NCI-H2029 (cell line): ENCODE data around the gene LITAF.

Experiments
- DNase-seq: peaks from one replicate; lab custom pipeline; 2025; lab: John Stamatoyannopoulos, UW

Gene LITAF

DNA sequence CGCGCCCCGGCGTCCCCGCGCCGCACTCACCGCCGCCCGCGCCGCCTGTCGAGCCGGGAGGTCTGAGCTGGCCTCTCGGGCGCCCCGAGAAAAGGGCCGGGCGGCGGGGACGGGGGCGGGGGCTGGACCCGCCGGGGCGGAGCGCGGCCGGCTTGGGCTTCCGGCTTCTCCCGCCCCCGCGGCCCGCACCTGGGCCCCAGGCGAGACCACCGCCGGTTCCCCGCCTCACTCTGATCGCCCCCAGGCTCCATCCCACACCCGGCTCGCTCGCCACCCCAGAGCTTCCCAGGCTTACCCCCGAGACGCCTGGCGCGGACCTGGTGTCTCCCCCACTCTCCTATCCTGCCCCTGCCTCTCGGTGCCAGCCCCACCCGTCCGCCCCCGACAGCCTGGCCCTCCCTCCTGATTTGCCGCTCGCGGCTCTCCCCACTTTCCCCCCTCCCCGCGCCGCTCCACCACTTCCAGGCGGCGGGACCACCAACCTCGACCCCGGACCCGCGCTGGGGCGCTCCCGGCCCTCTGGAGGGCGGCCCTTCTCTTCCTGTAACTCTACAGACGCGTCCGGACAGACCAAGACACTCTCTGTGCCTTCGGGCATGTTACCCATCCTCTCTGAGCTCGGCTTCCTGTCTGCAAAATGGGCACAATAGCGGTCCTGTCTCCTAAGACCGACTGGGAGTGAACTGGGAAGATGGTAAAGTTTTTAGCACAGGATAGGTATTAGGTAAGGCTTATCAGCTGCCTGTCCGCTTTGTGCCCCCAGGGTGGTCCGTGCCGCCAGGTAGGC lies at the start of gene LITAF:
Gene LITAF, minus strand, starts transcription at position 64 of the 787 bp plus-strand sequence. CDS start 30,189 bp downstream, outside the sequence.
- no peak for DNase-seq

DNA sequence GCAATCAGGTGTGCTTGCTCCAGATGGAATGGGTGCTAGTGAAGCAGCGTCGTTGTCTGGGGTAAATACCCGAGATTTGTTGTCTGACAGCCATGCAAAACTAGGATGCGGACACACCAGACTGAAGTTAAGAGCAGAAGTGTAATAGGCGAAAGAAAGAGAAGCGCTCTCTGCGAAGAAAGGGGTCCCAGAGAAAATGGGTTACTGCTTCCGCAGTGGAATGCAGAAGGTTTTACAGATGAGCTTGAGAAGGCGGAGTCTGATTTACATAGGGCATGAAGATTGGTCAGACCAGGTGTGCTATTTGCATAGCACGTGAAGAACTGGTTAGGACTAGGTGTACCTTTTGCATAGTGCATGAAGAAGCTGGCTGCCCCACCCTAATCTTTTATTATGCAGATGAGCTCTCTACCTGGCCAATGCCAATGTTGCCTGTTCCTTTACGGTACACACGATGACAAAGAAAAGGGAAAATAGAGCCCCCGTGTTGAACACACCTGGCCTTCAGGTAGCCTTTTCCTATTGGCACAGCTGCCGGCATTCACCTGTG lies 49.5 kb upstream of the LITAF start:
- peak; percentile 96 for DNase-seq

DNA sequence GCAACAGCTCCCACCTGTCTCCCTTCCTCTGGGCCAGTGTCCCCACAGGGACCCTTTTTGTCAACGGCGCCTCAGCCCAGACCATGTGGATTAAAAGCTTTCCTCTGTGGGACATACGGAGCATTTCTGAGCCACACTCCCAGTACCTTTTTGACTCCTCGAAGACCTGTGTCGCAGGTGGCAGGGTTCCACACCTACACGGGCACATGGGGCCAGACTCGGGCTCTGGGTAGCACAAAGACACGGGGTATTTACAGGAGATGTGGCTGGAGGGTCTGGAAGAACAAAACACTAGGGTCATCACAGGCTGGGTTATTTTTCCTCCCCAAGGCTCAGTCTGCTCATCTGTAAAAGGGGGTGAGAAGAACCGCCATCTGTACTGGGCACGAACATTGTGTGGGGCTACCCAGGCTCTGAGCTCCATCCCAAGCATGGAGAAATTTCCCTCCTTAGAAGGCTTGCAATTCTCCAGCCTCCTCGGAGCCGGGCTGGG lies 49.0 kb upstream of the LITAF start:
- DNase-seq = no peak

DNA sequence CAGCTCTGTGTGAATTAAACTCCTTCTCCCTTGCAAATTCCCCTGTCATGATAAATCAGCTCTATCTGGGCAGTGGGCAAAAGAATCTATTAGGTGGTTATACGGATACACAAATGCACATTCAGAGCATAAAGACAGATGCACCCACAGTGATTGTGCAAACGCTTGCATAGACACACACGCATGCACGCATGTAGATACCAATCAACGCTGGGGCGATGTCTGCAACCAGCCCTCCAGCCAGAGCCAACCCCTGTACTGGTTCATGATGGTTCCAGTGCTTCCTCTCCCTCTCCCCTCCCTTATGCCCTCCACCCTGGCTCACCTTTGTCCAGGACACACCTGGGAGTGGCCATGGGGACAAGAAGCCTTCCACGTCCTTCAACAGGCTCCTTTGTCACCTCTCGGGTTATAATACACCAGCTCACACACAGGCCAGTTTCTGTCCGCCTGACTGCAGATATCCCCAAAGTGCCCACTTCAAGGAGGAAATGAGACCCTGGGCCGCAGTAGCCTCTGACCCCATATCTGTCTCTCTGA lies 48.5 kb upstream of the LITAF start:
- DNase-seq = no peak

DNA sequence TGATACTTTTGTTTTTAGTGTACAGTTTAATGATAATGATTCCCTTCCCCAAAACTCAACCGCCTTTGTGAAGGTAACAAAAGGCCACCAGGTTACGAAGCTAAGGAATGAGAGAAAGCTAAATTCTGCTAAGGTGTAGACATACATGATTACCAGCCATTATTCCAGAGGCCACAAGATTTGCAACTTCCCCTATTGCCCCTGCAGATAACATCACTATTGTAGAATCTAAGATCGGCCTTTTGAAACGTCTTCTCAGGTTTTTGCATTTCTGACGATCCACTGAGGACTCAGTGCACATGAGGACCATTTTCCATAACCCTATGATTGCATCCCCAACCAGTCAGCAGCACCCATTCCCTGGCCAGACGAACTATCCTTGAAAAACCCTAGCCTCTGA lies 47.6 kb upstream of the LITAF start:
- DNase-seq = no peak

DNA sequence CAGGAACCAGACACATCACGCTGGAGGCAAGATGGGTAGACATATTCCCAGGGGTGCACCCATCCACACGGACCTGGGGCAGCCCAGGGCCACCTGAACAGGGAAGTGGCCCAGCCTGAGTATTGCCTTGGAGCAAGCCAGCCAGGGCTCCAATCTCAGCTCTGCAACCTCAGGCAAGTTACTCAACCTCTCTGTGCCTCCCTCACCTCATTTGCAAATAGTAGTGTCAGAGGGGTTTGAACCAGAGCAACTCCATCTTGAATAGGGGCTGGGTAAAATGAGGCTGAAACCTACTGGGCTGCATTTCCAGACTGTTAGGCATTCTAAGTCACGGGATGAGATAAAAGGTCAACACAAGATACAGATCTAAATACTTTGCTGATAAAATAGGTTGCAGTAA lies 46.4 kb upstream of the LITAF start:
- no peak for DNase-seq

DNA sequence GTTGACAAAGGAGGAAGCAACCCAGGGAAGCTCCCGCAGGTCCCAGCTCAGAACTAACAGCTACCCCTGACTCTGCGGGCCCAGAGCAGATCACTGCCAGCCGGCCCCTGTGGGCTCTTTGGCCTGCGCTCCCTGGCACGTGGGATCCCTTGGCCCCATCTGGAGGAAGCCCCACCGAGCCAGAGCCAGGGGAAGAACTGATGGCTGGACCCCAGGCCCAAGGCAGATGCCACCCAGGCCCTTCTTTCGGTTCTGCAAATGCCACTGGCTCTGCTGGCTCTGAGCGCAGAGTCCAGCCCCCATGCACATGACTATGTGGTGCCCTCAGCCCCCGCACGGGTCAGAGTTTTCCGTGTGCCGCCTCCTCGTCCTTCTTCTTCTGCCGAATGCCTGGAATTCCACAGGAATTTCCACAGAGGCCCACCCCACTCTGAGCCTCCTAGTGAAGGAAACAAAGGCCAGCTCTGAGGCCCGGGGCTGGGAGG lies 45.8 kb upstream of the LITAF start:
- no peak for DNase-seq

DNA sequence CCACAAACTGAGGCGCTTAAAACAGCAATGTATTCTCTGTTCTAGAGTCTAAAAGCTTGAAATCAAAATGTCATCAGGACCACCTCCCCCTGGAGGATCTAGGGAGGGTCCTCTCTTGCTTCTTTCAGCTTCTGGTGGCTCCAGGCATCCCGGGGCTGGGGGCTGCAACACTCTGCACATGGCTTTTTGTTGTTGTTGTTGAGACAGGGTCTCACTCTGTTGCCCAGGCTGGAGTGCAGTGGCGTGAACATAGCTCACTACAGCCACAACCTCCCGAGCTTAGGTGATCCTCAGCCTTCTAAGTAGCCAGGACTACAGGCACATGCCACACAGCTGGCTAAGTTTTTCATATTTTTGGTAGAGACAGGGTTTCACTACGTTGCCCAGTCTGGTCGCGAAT lies 44.5 kb upstream of the LITAF start:
- DNase-seq = no peak

DNA sequence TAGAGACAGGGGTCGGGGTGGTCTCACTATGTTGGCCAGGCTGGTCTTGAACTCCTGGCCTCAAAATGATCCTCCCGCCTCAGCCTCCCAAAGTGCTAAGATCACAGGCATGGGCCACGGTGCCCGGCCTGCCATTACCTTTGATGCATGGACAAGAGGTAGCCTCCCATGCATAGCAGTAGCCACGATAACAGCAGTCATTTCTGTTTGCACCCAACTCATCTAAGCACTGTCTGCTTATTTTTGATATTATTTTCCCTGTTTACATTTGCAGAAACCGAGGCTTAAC lies 44.0 kb upstream of the LITAF start:
- no peak for DNase-seq

DNA sequence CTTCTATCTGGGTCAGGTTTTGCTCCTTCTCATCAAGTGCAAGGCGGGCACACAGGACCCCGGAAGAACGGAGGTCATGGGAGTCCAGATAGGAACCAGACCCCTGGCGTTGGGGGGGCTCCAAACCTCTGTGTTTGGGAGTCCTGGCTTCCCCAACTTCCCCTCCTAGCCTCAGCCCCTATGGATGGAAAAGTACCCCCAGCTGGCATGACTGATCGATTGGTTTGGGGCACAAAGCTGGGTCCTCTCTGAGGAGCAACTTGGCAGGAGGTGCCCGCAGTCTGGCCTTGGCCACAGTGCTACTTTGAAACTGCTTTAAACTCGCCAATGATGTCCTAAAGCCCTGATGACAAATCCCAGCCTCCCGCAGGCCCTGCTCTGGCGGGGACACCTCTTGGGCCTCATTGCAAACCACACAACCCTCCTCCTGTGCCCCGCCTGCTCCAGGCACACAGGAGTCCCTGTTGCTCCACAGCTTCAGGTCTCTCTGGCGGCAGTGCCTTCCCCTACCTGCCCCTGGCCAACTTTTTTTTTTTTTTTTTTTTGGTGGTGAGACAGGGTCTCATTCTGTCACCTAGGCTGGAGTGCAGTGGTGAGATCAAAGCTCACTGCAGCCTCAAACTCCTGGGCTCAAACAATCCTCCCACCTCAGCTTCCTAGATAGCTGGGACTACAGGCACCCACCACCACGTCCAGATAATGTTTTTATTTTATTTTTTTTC lies 43.5 kb upstream of the LITAF start:
- DNase-seq = no peak

DNA sequence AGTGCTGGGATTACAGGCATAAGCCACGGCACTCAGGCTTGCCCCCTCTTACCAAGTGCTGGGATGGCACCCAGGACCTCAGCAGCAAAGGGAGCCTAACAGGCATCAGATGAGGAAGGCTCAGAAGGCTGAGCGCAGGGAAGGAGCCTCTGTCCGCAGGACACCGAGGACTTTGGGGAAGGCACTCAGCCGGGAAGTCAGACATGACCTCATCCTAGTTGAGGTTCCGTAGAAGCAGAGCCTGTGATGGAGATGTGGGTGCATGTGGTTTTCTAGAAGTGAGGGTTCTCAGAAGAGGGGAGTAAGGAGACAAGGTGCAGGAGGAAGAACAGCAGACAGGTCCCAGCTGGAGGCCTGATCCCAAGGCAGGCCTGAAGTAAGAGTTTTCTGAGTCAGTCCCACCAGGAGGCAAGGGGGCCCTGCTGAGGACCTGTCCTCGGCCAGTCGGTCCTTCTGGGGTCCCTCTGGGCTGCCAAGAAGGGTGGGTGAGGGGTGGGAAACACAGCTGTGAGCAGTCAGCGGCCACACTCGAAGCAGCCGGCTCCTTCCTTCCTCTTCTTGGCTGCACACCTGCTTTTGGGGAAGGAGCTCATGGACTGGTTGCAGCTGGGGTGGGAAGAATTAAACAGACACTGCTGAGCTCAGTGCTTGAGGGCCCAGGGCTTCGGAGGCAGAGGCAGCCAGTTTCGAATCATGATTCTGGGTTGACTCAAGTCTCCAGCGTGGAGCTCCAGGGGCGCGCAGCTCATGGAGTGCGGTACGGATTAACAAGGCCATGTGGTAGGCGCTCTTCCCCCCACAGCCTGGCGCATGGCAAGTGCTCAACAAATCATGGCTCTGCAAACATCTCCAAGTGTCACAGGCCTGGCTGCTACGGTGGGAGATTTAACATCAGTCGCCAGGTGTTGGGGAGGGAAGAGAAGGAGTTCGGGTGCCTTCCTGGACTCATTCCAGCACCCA lies 42.6 kb upstream of the LITAF start:
- DNase-seq = no peak

DNA sequence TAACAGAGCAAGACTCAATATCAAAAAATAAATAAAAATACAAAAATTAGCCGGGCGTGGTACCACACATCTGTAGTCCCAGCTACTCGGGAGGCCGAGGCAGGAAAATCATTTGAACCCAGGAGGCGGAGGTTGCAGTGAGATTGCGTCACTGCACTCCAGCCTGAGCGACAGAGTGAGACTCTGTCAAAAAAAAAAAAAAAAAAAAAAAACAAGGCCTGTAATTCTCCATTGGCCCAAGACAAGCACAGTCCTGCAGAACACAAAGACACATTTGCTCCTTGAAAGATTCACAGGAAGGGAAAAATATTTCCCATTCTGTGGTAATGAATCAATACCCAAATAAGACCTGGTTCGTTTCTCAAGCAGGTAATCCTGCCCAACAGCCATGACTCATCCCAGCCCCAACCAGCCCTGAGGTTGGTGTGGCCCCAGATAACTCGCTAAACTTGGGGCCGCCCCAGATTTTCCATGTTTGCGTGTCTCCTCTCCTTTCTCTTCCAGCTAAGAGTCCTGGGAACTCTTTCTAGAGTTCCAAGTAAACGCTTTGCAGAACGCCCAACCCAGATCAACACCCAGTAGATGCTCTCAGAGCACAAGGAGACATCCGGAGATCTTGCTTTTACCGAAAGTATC lies 41.2 kb upstream of the LITAF start:
- no peak for DNase-seq

DNA sequence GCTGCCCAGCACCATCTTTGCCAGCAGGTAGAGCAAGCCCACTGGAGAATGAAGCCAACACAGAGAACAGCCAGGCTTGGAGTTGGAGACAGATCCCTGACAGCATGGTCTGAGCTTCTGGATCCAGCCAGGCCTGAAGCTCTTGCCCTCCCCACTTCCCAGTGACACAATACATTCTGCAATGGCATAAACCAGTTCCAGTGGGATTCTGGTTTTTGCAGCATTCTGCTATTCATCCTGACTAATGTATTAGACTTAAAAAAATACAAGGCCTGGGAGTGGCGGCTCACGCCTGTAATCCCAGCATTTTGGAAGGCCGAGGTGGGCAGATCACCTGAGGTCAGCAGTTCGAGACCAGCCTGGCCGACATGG lies 40.6 kb upstream of the LITAF start:
- no peak for DNase-seq

DNA sequence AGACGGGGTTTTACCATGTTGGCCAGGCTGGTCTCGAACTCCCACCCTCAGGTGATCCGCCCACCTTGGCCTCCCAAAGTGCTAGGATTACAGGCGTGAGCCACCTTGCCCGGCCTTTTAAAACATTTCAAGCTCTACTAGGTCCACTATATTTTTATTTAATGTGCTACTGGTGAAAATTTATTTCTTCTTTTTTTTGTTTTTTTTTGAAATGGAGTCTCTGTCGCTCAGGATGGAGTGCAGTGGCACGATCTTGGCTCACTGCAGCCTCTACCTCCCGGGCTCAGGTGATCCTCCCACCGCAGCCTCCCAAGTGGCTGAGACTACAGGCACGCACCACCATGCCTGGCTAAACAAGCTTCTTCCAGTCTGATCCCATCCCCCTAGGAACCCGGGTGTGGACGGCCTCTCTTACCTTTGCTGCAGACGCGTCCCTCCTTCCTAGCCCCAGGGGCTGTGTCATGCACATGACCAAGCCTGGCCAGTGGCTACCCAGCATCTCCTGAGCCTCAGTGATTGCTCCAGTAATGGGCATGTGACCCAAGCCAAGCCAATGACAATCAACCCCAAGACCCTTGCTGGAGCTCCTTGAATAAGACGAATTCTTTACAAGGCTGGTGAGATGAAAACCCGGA lies 40.1 kb upstream of the LITAF start:
- DNase-seq = no peak

DNA sequence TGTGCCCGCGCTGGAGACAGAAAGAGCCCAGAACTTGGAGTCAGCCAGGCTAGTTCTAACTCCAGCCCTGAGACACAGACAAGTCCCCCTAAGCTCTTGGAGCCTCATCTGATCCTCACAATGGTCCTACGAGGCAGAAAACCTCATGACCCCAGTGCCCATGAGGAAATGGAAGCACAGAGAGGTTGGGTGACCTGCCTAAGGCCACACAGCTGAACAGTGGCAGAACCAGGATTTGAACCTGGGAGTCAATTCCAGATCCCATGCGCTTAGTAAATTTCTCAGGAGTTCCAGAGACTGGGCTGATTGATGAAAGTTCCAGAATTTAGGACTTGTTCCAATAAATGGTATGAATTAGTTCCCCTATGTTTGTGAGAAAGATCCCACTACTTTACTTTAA lies 39.0 kb upstream of the LITAF start:
- no peak for DNase-seq

DNA sequence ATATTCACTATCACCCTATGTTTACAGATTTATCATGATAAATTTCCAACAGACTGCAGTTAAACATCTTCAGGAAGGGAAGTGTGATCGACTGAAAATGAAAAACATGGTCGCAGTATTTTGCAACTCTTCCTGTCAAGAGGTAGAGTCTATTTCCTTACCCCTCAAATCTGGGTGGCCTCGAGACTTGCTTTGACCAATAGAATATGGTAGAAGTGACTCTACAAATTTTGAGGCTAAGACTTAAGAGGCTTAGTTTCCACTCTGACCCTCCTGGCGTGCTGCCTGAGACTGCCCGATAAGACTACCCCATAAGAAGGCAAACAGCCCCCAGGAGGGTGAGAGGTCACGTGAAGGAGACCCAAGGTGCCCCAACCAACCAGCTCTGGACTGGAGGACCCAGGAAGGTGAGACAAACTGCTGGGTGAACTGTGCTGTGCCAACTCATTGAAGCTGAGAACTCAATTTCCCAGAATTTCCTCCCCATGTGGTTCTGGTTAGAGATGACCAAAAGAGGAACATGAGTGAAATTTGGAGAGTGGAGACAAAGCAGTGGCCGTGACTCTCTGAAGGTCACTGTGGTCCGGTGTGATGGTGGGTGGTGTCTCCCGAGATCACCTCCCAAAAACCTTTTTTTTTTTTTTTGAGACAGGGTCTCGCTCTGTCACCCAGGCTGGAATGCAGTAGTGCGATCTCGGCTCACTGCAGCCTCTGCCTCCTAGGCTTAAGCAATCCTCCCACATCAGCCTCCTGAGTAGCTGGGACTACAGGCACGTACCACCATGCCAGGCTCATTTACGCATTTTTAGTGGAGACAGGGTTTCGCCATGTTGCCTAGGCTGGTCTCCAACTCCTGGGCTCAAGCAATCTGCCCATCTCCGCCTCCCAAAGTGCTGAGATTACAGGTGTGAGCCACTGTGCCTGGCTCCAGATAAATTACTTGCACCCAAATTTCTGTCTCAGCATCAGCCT lies 38.2 kb upstream of the LITAF start:
- no peak for DNase-seq

DNA sequence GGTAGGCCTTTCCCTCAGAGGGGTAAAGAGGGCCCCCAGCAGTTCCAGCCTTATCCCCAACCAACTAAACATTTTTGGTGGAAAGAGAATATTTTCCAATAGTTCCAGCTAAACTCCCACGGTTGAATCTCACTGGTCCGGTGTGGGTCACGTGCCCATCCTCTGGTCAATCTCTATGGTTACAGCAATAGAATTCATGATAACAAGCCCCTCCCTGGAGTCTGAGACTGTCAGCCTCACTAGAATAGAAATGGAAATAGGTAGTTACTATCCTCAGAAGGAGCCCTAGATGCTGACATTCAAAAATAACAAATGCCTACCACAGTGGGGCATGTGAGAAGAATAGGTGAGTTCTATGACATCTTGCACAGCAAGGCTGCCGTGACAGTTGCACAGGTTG lies 37.5 kb upstream of the LITAF start:
- DNase-seq = no peak

DNA sequence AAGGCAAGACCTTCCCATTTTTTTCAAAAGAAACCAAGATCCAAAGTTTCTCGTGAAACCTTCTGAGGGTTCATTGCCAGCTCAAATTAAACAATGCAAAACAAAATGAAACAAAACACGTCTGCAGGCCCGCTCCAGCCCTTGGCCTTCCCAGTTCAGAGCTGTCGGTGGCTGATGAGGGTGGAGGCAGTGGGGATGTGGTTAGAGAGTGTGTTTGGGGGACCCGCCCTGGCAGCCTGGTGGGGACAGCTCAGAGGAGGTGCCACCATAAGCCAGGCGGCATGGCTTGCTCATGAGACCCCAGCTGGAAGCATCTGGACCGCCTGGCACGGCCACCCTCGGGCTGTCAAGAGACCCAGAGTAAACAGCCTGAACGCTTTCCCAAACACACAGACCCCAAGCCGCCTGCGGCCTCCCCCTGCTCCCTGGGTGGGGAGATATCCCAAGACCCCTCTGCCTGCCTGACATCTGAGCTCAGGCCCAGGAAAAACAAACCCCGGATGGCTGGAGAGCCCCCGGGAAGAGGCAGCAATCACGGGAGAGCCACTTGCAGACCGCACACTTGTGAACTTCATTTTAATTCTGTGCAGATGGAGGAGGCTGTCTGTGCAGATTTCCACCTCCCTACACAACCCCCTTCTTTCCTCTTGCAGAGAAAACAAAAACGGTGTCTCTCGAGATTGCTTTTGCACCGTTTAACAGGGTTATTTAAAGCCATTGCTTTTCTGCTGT lies 35.4 kb upstream of the LITAF start:
- DNase-seq = no peak

DNA sequence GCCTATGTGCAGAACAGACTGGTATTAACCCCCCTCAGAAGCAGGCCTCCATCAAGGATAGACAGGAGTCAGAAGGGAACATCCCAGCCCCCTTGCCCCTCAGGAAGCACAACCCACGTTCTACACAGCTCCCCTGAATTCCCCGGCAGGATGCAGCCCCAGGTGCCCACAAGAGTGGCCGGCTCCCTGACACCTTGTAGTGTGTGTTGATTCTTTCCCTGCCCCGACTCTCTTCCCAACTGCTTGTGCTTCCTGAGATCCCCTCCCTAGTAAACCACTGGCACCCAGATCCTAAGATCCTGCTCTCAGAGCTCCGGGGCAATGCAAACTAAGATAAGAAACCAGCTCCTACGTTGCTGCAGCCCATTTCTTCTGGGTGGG lies 34.8 kb upstream of the LITAF start:
- DNase-seq = no peak
